ENCODE results near the gene PRSS36.

DNA sequence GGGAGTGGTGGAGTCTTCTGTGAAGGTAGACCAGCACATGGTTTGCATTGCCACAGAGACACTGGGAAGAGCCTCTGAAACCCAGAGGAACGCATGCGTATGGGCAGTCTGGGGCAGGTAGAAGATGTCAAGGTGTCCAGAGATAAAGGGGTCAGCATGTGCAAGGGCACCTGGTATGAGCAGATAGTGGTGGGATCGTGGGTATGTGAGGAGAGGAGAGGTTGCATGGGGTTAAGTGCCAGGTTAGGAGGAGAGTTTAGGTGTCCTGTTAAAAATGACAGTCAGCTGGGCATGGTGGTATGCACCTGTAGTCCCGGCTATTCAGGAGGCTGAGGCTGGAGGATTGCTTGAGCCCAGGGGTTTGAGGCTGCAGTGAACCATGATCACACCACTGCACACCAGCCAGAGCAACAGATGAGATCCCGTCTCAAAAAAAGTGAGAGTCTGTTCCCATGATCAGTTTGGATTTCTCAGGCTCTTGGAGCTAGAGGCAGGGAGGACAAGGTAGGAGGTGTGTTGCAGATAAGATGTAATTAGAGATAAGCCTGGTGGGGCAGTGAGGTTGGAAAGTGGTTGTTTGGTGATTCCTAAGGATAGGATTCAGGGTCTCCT lies 49.7 kb upstream of the PRSS36 start:
- no peak for TF ChIP-seq CTCF (conservative IDR thresholded peaks at IDR 0.05)
- no peak for TF ChIP-seq ZFX (IDR thresholded peaks at IDR 0.05)
